Gastroesophageal sphincter (tissue), 4 donors: ENCODE measurements around the gene POLR2F. TPM values are rescaled to one million over a fixed set of nuclear protein-coding genes. Genes with fewer than 3 reads are reported as not detected.

ENCODE experiments used
- ATAC-seq: fragments of 150-250 bp; one replicate; pipeline ENCODE4 v1.9.1; 2016; ENCODE audit warnings: mild to moderate bottlenecking, moderate library complexity
- H3K27ac ChIP-seq, 4 donors: fragments of 200-600 bp; sonication (generic) in 3 of 4; 1 replicate in 3 of 4; 2 replicates in 1 of 4; pipeline ENCODE4 v1.5.1; 2016 to 2019
- H3K27me3 ChIP-seq: fragments of 200-600 bp; sonication (generic); one replicate; pipeline ENCODE4 v1.5.1; 2019
- H3K36me3 ChIP-seq, 2 donors: fragments of 200-600 bp; sonication (generic); one replicate each; pipeline ENCODE4 v1.5.1; 2019; ENCODE audit warnings: control low read depth in 1 of 2
- H3K4me1 ChIP-seq, 3 donors: fragments of 200-600 bp; sonication (generic); 1 replicate in 2 of 3; 2 replicates in 1 of 3; pipeline ENCODE4 v1.5.1; 2016 to 2019; ENCODE audit warnings: control low read depth in 2 of 3
- H3K4me3 ChIP-seq, 2 donors: fragments of 200-600 bp; sonication (generic); one replicate each; pipeline ENCODE4 v1.5.1; 2019; ENCODE audit warnings: mild to moderate bottlenecking in 1 of 2, moderate library complexity in 1 of 2
- H3K9me3 ChIP-seq, 3 donors: fragments of 200-600 bp; sonication (generic); one replicate each; pipeline ENCODE4 v1.5.1; 2017 to 2019; ENCODE audit warnings: control low read depth in 2 of 3
- EP300 ChIP-seq: sonication (generic); formaldehyde crosslinking; IDR thresholded peaks from one replicate; pipeline ENCODE4 v1.6.1; 2017; ENCODE audit warnings: antibody characterized with exemption, mild to moderate bottlenecking
- POLR2A ChIP-seq, 2 donors: fragments of 450-650 bp; IDR thresholded peaks; one replicate each; pipeline ENCODE4 v1.6.1; 2017; ENCODE audit warnings: antibody characterized with exemption in 2 of 2, mild to moderate bottlenecking in 2 of 2, moderate library complexity in 1 of 2
- POLR2AphosphoS5 ChIP-seq: sonication (generic); formaldehyde crosslinking; IDR thresholded peaks from one replicate; pipeline ENCODE4 v1.6.1; 2017; ENCODE audit warnings: antibody characterized with exemption
- WGBS, 2 donors: methylation state at CpG; one replicate each; pipeline ENCODE4 v1.1.5; 2018; ENCODE audit warnings: low coverage in 1 of 2; 5-methylcytosine and 5-hydroxymethylcytosine counted together
- total RNA-seq, 4 donors: library from RNA; depleted of rRNA; stranded (reverse); fragments of >200 nt; gene quantifications; one replicate each; pipeline ENCODE4 v1.1.0, GENCODE V29; 2016
- TF ChIP-seq, protein P1 (sequence below), 4 experiments: fragments of 200-600 bp in 2 of 4; fragments of 450-650 bp in 2 of 4; sonication (generic) in 1 of 4; IDR thresholded peaks; one replicate each; pipeline ENCODE4 v1.5.1; 2017 to 2019; ENCODE audit warnings: antibody characterized with exemption in 4 of 4, mild to moderate bottlenecking in 2 of 4, moderate library complexity in 2 of 4

The POLR2F gene
- total RNA-seq = 10 to 100 TPM; 41.4 to 79.5 (median 72.0) TPM

DNA sequence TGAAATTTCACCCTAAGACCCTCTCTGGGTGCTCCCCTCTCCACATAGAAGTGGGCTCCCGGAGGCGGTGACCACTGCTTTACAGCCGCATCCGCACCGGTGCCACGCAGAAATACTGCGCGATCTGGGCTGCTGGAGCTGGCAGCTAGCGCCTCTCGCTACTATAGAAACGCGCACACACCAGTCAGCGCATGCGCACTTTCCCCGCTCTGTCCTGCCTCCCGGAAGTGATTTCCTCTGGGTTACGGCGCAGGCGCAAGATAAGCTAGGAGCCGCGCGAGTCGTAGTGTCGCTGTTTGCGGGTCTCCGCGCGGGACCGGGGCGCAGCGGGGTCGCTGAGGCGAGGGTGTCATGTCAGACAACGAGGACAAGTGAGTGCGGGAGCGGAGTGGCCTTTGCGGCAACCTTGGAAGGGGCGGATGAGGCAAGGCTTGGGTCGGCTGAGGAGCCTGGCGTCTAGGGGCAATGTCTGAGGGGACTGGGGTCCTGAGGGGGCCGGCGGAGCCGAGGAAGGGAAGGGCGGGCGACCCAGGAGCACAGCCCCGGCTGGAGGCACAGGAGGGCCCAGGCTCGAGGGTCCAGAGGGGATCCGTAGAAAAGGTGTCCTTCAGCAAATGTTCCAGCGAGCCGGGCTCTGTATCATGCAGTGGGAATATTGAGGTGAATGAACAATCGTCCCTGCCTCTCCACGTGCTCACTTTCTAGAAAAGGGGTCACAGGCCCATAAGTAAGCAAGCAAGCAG is at the start of gene POLR2F, which contains the start of gene C22orf23:
TSS of gene POLR2F (plus strand) at position 263 of the 743 bp plus-strand sequence. CDS start at position 352, 89 bp downstream.
TSS of gene C22orf23 (minus strand) at position 165 of the 743 bp plus-strand sequence. CDS start 452 bp downstream, outside the sequence.
- 0 to 3% methylated on average over 6 to 27 of the region's 52 CpGs for WGBS, 2 donors
- TF ChIP-seq POLR2AphosphoS5 (peak; percentile 78), POLR2A (IDR thresholded peaks at IDR 0.05) (peak; percentile 47 to 62), EP300 (no peak)
- TF ChIP-seq, protein P1, sequence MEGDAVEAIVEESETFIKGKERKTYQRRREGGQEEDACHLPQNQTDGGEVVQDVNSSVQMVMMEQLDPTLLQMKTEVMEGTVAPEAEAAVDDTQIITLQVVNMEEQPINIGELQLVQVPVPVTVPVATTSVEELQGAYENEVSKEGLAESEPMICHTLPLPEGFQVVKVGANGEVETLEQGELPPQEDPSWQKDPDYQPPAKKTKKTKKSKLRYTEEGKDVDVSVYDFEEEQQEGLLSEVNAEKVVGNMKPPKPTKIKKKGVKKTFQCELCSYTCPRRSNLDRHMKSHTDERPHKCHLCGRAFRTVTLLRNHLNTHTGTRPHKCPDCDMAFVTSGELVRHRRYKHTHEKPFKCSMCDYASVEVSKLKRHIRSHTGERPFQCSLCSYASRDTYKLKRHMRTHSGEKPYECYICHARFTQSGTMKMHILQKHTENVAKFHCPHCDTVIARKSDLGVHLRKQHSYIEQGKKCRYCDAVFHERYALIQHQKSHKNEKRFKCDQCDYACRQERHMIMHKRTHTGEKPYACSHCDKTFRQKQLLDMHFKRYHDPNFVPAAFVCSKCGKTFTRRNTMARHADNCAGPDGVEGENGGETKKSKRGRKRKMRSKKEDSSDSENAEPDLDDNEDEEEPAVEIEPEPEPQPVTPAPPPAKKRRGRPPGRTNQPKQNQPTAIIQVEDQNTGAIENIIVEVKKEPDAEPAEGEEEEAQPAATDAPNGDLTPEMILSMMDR (IDR thresholded peaks at IDR 0.05) = peak in 1 of 4 experiments; percentile 27
- ATAC-seq = peak; percentile 96
- peak within 1 kb of the TSS; percentile 7 to 87 (median 86) for H3K27ac ChIP-seq
- no peaks in the 10 kb centered on the region for H3K27me3 ChIP-seq
- peaks cover 0 to 34% (median 8%) of the 10 kb centered on the region in 3 donors for H3K4me1 ChIP-seq
- no peaks in the 10 kb centered on the region for H3K9me3 ChIP-seq
- peaks cover 0 to 30% of the 10 kb centered on the region in 2 donors for H3K36me3 ChIP-seq
- H3K4me3 ChIP-seq = peak within 1 kb of the TSS; percentile 63 to 98

DNA sequence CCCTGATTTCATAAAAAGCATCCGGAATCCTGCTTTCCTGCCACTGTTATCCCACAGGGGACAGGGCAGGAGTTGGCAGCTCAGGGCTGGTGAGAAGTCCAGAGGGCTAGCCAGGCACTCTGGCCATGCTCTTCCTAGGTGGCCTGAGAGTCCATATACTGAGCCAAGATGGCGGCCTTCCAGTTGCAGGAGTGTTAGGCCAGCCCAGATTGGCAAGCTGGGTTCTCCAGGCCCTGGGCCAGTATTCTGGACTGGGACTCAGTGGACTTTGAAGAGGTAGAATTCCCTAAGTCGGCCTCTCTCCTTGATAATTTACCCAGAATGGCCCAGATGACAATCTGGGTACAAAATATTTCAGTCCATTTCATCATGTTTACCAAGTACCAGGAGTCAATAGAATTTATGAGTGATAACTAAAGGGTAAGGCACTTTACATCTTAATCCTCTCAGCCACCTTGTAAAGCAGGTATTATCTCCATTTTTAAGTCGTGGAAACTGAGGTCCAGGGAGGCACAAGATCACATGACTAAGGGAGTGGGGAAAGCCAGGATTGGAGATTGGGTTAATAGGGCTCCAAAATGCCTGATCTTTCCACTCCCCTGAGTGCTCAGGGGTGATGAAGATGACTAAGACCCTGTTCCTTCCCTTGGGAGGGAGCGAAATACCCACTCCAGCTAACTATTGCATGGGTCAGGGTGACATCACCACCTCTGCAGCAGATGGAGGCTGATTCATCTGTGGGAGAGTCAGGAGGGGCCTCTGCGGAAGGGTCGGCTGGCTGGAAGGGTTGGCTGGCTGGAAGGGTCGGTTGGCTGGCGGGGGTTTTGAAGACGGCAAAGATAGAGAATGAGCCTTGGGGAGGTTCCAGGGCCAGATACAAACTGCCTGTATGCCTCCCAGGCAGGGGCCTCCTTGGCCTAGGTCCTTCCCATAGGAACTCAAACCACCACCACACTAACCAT is 48.6 kb upstream of the POLR2F start:
- Histone ChIP-seq H3K27me3 (no peaks in the 10 kb centered on the region), H3K4me1 (peaks cover 0 to 49% (median 6%) of the 10 kb centered on the region in 3 donors), H3K27ac (peak overlapping the region; percentile 76 to 94 (median 91)), H3K36me3 (no peaks in the 10 kb centered on the region), H3K4me3 (peak overlapping the region in 1 of 2 donors; percentile 94), H3K9me3 (no peaks in the 10 kb centered on the region)
- WGBS, 2 donors = 58 to 67% methylated on average over 1 to 3 of the region's 10 CpGs
- TF ChIP-seq POLR2A (IDR thresholded peaks at IDR 0.05) (no peak), POLR2AphosphoS5 (peak; percentile 78)
- TF ChIP-seq, protein P1 (IDR thresholded peaks at IDR 0.05) = no peak
- peak; percentile 54 for ATAC-seq

GRCh38 chr22:37905534-37906363 is 47.8 kb upstream of the POLR2F start, which contains the start of gene MICALL1:
TSS of gene MICALL1 (plus strand) at chr22:37906297. CDS start at chr22:37906423, 126 bp downstream.
- peak within 1 kb of the TSS; percentile 76 to 94 (median 91) for H3K27ac ChIP-seq
- 33% methylated on average over 6 of the region's 90 CpGs; no CpG with 5 or more reads in 1 of the 2 donors for WGBS, 2 donors
- no peaks in the 10 kb centered on the region for H3K9me3 ChIP-seq
- no peaks in the 10 kb centered on the region for H3K36me3 ChIP-seq
- TF ChIP-seq POLR2A (IDR thresholded peaks at IDR 0.05) = peak in 1 of 2 donors; percentile 36
- TF ChIP-seq, protein P1 (IDR thresholded peaks at IDR 0.05) = peak in 3 of 4 experiments; percentile 43 to 66 (median 53)
- TF ChIP-seq EP300 = no peak
- ATAC-seq = peak; percentile 93
- no peaks in the 10 kb centered on the region for H3K27me3 ChIP-seq
- H3K4me1 ChIP-seq = peaks cover 0 to 57% (median 10%) of the 10 kb centered on the region in 3 donors
- H3K4me3 ChIP-seq = peak within 1 kb of the TSS; percentile 69 to 94

- H3K27ac ChIP-seq = peak overlapping the region; percentile 75 to 94 (median 91)
- H3K4me3 ChIP-seq = peak overlapping the region; percentile 69 to 94
- H3K9me3 ChIP-seq = no peaks in the 10 kb centered on the region
- no CpG with 5 or more reads among the region's 75 CpGs for WGBS, 2 donors
- H3K27me3 ChIP-seq = no peaks in the 10 kb centered on the region
- H3K4me1 ChIP-seq = peaks cover 0 to 65% (median 13%) of the 10 kb centered on the region in 3 donors
- TF ChIP-seq, protein P1 (IDR thresholded peaks at IDR 0.05) = no peak
- peak in 1 of 2 donors; percentile 61 for TF ChIP-seq POLR2A (IDR thresholded peaks at IDR 0.05)
- H3K36me3 ChIP-seq = no peaks in the 10 kb centered on the region
- peak; percentile 24 for ATAC-seq
Observed at GRCh38 chr22:37906364-37907008, 47.0 kb upstream of the POLR2F start.
